Measurements from ENCODE around the gene B3GALT6. TPM values are rescaled to one million over a fixed set of nuclear protein-coding genes. Genes with fewer than 3 reads are reported as not detected.

Gene B3GALT6
- polyA plus RNA-seq, 3 donors: 15.2 to 18.8 (median 18.4) TPM

DNA sequence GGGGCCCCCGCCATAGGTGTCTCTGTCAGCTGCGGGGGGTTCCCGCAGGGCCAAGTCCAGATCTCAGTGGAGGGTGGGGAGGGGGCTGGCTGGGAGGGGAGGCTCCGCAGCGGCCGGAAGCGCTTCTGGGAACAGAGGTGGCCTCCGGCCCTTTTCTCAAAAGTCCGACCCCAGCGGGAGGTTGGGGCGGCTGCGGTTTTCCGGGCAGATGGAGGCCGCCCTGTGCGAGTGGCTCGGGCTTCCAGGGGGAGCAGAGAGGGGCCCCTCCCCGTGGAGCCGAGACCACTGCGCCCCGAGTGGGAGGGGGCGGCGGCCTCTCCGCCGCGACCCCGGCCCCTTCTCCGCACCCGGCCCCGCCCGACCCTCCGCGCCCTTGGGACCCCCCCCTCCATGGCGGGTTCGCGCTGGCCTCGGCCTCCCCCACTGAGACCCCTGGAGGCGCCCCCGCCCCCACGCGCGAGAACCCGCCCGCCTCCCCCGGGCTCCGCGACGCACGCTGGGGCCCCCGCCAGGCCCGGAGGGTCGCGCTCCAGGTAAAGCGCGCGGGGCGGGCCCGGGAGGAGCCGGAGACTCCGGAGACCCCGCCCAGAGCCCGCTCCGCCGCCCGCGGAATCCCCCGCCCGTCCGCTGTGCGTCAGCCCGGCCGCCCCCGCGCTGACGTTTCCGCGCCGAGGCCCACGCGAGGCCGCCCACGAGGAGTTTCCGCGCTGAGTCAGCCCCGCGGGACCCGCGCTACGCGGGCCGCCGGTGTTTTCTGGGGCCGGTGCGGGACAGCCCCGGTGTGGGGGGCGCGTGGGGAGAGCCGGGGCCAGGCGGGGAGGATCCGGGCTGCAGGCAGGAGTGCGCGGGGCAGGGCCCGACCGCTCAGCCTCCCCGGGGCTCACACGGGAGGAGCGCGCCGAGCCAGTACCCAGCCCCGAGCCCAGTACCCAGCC, 30.9 kb upstream of the B3GALT6 start:
- no peak for DNase-seq (ENCODE audit: low read depth in 3 of 3, low spot score in 2 of 3)

DNA sequence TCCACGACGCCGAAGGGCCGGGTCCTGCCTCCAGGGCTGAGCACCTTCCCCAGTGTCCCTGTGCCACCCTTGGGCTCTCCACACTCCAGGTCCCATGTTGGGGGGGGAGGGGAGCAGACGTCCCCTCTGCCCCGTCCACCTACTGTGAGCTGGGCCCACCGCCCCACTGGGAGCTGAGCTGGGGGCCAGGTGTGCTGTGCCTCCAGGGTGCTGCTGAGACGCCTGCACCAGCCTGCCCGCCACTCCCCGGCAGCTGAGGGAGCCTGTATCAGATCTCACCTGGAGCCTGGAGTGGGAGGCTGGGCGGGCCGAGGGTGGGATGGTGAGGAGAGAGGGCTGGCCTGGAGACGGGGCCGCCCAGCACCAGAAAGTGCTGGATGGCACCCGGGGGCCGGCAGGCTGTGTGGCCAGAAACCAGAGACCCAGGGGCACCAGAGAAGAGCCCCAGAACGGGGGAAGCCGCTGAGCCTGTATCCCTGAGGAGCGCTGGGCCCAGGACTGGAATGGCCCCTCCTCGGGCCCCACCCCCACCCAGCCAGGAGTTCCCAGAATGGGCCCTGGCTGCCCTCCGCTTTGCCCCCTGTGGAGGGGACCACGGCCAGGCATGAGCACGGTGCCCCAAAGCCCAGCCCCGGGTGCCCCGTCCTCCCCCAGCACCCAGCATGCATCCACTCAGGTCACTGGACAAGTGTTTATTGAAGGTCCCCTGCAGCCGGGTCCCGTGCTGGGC, 29.0 kb upstream of the B3GALT6 start:
- no peak for DNase-seq (ENCODE audit: low read depth in 3 of 3, low spot score in 2 of 3)

DNA sequence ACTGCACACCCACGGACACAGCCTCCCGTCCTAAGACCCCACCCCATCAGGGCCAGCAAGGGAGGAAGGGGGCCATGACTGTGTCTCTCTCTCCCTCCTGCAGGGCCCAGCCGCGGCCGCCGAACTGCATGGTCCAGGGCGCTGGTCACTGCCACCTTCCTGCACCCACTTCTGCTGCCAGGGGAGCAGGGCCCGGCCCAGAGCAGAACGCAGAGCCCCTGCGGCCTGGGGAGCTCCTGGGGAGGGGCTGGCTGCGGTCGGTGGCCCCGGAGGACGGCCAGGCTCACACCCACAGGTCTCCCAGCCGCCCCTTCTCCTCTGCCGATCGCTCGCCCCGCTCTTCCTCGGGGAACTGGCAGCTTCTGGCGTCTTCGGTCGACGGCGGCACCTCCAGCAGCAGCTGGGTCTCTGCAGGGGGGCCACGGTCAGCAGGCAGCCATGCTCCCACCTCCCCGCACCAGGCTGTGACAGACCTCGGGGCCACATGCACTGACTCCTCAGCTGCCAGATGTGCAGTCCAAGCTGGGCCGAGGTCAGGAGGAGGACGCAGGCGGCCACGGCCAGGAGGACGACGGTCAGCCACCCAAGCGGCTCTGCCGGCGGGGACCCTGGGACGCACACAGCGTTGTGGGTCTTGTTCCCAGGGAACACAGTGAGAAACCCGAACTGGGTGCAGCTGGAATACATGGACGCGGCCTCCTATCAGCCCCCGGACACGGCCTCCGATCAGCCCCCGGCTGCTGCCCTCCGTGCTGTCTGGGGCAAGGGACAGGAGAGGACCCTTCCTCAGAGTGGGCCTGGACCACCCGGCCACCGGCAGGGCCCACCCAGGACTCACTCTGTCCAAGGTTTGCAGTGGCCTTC, 28.2 kb upstream of the B3GALT6 start:
- DNase-seq (ENCODE audit: low read depth in 3 of 3, low spot score in 2 of 3): no peak

DNA sequence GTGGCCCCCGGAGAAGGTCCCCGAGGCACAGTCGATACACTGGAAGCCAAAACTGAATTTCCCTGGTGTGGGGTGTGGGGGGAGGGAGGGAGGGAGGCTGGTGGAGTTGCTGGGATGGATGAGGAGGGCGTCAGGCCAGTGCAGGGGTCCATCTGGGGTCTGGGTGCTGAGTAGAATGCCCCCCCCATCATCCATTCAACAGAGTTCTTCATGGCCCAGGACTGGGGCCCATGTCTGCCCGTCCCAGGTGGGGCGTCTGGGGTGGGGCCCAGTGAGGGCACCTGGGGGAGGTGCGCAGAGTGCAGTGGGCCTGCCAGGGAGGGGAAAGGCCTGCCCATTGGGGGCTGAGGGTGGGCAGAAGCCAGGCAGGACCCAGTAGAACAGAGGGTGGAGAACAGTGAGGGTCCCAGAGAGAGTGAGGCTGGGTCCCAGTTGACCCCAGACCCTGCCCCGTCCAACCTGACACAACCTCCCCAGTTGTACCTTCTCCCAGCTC, 27.6 kb upstream of the B3GALT6 start:
- DNase-seq (ENCODE audit: low read depth in 3 of 3, low spot score in 2 of 3): no peak

DNA sequence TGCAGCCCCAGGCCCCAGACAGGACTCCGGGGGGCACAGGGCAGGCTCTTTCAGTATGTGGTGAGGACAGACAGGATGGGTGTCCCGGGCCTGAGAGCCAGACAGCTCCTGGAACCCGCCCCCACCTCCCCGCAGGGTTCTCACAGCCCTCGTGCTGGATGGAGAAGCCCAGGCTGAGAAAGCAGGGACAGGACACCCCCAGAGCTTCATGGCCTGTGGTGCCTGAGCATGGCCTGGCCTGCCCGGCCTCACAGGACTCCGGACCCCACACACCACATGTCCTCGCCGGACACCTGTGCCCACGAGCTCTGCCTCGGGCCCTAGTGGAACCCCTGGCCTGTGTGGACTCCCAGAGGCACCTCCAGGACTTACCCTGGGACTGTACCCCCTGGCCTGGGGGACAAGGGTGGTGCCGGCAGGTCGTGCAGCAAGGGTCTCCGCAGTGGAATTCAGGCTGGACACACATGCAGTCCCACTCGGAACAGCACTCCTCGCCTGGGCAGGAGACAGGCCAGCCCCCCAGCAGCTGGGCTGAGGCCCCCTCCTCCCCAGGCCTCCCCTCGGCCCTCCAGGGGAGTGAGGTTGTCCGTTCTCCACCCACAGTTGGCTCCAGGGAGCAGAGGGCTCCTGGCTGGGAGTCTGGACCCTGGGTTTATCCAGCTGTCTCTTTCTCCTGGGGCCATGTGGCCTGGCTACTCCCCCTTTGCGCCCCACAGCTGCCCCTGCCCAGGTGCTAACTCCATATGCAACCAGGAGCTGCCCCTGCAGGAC, 26.9 kb upstream of the B3GALT6 start:
- DNase-seq (ENCODE audit: low read depth in 3 of 3, low spot score in 2 of 3): no peak

DNA sequence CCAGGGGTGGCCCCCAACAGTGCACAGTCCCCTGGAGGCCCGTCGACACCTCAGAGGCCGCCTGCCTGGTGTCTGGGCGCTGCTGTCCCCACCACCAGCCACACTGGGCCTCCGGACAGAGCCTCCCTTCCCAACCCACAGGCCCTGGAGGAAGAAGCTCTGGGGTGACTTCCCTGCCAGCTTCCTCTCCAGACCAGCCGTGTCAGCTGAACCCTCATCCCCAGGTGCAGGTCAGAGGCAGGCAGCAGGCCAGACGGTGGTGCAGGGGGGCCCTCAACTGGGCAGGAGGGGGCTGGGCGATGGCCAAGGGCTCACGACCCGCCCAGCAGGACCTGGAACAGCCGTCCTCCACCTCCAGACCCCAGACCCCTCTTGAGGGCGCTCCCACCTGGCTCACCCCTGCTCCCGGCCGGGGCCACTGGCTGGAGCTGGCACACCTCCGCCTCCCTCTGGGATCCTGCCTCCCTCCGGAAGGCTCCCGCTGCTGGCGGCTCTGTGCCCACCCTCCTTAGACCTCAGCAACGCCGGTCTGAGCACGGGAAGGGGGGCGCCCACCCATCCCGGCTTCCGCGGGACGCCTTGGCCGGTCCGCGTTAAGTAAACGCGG, 26.2 kb upstream of the B3GALT6 start:
- DNase-seq (ENCODE audit: low read depth in 3 of 3, low spot score in 2 of 3): no peak

DNA sequence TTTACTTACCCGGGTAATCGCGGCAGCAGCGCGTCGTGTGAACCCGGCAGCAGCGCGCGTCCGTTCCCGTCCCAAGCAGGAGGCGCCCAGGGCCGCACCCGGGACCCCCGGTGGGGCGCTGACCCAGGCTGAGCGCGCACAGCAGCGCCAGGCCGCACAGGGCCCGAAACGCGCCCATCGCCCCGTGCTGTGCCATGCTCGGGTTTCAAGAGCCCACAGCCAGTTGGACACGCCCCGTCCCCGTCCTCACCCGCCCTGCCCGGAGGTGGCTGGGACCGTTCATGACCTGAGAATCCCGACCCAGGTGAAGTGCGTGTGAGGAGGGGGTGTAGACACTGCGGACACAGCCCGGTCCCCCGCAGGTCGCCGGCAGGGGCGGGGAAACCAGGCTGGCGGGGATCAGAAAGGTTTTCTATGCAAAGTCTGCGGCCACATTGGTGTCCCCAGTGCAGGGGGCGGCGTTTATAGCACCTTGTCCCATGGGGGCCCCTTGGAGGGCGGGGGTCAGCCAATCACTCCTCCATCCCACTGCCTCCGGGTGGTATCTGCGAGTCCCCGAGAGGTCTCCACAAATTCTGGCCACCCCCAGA, 25.6 kb upstream of the B3GALT6 start, which contains the start of gene TNFRSF18:
TSS of gene TNFRSF18 (minus strand) at position 217 of the 590 bp plus-strand sequence. CDS start at position 196, 21 bp downstream.
- DNase-seq (ENCODE audit: low read depth in 3 of 3, low spot score in 2 of 3): no peak

DNA sequence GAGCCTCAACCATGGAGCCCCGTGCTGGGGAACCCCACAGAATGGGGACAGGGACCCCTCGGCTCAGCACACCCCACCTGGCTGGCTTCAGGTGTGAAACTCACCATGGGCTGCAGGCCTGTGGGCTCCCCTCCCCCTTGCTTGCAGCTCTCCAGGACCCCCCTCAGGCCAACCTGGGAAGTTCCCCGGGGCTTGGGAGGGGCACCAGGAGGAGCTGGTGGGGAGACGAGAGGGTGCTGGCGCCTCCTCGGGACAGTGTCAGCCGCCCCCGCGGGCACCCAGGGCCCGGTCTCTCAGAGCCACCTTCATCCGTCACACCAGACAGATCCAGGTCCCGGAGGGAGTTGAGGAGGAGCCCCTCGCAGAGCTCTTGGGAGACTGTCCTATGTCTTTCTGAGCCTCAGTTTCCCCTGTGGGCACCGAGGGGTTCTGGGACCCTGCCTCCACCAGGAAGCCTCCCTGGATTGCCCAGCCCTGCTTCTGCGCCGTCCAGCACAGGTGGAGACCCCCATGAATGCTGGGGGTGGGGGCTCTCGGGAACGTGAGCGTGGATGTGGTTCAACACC, 25.0 kb upstream of the B3GALT6 start:
- no peak for DNase-seq (ENCODE audit: low read depth in 3 of 3, low spot score in 2 of 3)

DNA sequence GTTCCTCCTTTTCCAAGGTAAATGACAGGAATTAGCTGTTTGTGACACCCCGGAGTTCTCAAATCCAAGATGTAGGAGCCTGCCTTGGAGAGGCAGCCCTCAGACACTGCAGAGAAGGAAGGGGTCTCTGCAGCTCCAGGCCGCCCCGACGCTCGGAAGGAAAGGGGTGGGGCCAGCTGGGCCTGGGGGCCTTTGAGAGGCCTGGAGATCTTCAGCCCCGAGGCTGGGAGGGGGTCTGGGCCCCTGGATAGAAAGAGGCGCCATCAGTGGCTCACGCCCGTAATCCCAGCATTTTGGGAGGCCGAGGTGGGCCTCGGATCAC, 24.5 kb upstream of the B3GALT6 start:
- DNase-seq (ENCODE audit: low read depth in 3 of 3, low spot score in 2 of 3): no peak

DNA sequence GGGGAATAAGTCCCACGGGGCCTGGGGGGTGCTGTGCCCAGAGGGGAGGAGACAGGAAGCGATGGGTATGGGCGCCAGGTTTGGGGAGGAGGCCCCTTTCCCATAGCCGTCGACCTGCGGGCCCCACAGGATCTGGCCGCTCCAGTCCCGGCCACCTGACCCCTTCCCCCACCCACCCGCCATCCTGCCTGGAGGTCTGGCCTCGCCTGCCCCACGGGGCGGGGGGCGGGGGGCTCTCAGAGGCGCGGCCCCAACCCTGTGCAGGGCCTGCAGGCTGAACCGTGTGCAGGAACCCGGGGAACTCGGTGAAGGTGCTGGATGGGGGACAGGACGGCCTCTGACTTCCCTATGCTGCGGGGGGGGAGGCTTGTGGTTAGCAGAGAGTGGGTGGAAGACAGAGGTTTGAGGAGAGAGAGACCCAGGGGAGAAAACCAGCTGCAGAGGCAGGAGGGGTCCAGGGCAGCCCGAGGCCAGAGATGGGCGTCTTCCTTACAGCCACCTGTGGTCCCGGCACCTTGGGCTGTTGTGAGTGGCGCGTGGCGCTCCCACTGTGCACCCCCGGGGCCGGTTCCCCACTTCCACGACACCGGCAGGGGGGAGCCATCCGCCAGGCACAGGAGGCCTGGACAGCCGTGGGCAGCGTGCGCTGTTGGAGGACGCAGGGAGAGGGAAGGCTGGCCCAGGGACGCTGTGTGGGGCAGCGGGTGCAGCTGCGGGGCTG, 23.2 kb upstream of the B3GALT6 start:
- no peak for DNase-seq (ENCODE audit: low read depth in 3 of 3, low spot score in 2 of 3)

DNA sequence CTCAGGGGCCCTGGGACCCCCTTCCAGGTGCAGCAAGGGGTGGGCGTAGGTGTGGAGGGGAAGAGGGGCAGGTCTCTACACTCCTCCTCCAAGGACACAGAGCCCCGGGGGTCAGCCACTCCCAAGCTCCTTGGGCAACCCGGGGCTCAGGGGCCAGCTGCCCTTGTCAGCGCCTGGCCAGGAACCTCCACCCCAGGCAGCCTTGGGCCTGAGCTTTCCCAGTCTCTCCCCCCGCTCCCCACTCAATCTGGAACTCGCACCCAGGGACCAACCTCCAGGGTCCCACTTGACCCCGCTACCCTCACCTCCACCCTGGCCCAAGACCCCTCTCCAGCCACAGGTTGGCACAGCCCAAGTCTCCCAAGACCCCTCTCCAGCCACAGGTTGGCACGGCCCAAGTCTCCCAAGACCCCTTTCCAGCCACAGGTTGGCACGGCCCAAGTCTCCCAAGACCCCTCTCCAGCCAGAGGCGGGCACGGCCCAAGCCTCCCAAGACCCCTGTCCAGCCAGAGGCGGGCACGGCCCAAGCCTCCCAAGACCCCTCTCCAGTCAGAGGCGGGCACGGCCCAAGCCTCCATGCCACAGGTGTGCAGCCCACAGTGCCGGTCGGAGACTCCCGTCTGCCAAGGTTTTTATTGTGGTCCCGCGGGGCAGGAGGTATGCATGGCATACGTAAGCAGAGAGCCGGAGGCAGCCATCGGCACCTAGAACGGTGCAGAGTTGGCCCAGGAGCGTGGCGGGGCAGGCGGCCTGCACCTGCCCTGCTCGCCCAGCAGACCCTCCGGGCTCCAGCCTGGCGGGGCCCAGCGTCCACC, 21.1 kb upstream of the B3GALT6 start:
- no peak for DNase-seq (ENCODE audit: low read depth in 3 of 3, low spot score in 2 of 3)

DNA sequence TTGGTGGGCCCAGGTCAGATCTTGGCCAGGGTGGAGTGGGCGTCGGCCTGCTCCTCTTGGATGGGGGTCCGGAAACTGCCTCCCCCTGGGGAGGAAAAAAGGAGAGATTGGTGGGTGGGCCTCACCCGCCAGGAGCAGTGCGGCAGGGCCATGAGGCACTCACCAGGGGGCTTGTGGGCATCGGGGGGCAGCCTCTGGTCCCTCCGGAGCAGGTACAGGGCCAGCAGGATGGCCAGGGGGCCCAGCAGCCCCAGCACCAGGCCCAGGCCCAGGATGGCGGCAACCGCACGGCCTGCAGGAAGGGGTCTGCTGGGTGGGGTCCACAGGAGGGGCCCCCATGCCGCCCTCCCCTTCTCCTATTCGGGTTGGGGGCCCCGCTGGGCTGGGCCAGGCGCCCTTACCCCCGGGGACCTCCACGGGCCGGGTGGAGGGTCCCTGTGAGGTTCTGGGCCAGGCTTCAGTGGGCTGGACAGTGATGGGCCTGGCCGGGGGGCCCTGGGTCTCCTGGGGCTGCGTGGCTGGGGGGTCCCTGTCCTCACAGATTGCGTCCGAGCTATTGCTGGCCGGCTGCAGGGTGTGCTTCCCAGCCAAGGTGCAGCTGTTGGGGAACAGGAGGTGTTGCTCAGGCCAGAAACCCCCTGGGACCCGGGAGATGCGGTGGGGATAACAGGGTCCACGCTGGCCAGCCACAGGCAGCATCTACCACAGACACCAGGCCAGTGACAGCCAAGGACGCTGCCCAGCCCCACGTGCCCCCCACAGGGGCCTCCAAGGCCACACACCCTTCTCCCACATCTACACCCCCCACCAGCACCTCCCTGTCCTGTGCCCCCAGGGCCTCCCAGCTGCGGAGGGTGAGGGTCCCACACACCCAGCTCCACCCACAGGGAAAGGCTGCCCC, 20.2 kb upstream of the B3GALT6 start:
- DNase-seq (ENCODE audit: low read depth in 3 of 3, low spot score in 2 of 3): no peak

DNA sequence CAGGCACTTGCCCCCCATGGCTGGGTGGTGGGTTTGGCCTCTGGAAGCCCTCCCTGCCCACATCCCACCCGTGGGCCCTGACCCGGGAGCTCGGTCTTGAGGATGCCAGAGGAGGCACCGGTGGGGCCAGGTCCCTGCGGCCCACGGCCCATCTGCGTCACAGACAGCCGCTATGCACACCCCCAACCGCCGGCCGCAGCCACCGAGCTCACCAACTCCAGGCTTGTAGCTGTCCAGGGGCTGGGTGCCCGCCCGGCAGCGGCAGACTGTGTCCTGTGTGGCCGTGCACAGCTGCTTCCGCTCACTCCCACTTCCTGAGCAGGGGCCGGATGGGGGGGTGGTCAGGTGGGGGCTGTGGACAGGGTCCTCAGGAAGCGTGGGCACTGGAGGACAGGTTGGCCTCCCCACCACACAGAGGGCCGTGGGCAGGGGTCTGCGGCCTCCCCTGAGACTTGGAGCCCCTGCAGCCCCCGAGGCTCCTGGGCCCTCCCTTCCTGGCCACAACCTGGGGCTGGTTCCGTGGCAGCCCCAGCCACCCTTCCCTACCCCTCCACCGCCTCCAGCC, 19.2 kb upstream of the B3GALT6 start:
- no peak for DNase-seq (ENCODE audit: low read depth in 3 of 3, low spot score in 2 of 3)

DNA sequence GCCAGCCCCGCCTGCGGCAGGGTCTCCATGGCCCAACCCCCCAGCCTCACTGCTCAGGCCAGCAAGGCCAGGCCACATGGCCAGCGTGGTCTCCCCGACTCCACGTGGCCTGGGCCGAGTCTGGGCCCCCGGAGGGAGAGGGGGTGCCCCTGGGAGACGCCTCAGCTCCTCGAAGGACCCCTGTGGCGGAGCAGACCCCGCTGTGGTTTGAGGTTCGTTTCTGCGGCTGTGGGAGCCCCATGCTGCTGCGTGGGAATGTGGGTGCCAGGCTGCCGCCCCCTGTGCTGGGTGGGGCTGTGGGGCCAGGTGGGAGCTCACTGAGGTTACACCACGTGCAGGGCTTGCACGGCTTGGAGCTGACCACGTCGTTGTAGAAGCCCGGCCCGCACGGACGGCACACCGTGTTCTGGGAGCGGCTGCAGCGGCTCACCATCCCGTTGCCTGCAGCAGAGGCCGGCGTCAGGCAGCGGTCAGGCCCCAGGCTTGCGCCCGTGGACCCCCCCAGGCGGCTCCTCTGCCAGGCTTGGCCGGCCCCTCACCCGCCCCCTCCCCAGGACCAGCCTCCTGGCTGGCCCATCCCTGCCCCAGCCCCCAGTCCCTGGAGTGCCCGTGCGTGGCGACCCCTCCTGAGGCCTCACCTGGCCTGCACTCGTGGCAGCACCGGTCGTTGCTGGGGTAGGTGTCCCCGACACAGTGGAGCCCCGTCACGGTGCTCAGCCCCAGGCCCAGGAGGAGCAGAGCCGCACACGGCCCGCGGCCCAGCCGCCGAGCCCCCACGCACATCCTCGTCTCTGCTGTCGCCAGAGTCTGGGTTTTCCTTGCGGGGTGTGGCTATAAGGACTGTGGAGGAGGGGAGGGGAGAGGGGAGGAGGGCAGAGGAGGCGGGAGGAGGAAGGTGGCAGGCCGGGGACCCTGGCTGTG, 18.4 kb upstream of the B3GALT6 start, which contains the start of gene TNFRSF4:
TSS of gene TNFRSF4 (minus strand) at position 809 of the 921 bp plus-strand sequence. CDS start at position 783, 26 bp downstream.
- no peak for DNase-seq (ENCODE audit: low read depth in 3 of 3, low spot score in 2 of 3)
